Loucy (cell line): ENCODE results near the gene YIF1A.
A peak's percentile ranks its signal among the peaks of the same experiment; 100 is the strongest.

Experiments used
- H2AFZ ChIP-seq: fragments of 200-600 bp; sonication (generic); 2 replicates; pipeline ENCODE4 v1.6.0; 2016; ENCODE audit warnings: antibody characterized with exemption, mild to moderate bottlenecking, low read length, moderate library complexity
- H3F3A ChIP-seq: fragments of 200-600 bp; 2 replicates; pipeline ENCODE4 v1.6.0; 2016; ENCODE audit warnings: antibody characterized with exemption, low read depth, mild to moderate bottlenecking
- H3K27me3 ChIP-seq: fragments of 200-600 bp; sonication (generic); 2 replicates; pipeline ENCODE4 v1.6.1; 2014; ENCODE audit warnings: low read length, mild to moderate bottlenecking; ENCODE audit not compliant: insufficient read depth, poor library complexity, severe bottlenecking
- H3K36me3 ChIP-seq: fragments of 200-600 bp; sonication (generic); 2 replicates; pipeline ENCODE4 v1.6.1; 2016; ENCODE audit warnings: low read length; ENCODE audit not compliant: insufficient read depth
- H3K4me1 ChIP-seq: fragments of 200-600 bp; sonication (generic); 2 replicates; pipeline ENCODE4 v1.5.1; 2014; ENCODE audit warnings: low read length, mild to moderate bottlenecking; ENCODE audit not compliant: insufficient read depth, poor library complexity, severe bottlenecking
- H3K4me2 ChIP-seq: fragments of 200-600 bp; sonication (generic); 2 replicates; pipeline ENCODE4 v1.6.0; 2014; ENCODE audit warnings: antibody characterized with exemption, low read length, low read depth, mild to moderate bottlenecking; ENCODE audit not compliant: poor library complexity, severe bottlenecking
- H3K4me3 ChIP-seq: fragments of 200-600 bp; sonication (generic); 2 replicates; pipeline ENCODE4 v1.5.1; 2014; ENCODE audit warnings: low read length, mild to moderate bottlenecking, mixed read lengths; ENCODE audit not compliant: poor library complexity, severe bottlenecking
- H3K79me2 ChIP-seq: fragments of 200-600 bp; sonication (generic); 2 replicates; pipeline ENCODE4 v1.6.1; 2014; ENCODE audit warnings: low read length; ENCODE audit not compliant: insufficient read depth
- H3K9ac ChIP-seq: fragments of 200-600 bp; sonication (generic); 2 replicates; pipeline ENCODE4 v1.6.0; 2014; ENCODE audit warnings: mild to moderate bottlenecking, low read depth, low read length, moderate library complexity; ENCODE audit not compliant: poor library complexity, severe bottlenecking
- H3K9me2 ChIP-seq: fragments of 200-600 bp; sonication (generic); replicated peaks from 2 replicates; pipeline ENCODE4 v1.6.1; 2016; ENCODE audit warnings: low read depth, low read length, mixed read lengths
- H3K9me3 ChIP-seq: fragments of 200-600 bp; sonication (generic); 2 replicates; pipeline ENCODE4 v1.6.1; 2014; ENCODE audit warnings: mild to moderate bottlenecking, antibody characterized with exemption, low read length, low read depth; ENCODE audit not compliant: insufficient read depth
- H4K20me1 ChIP-seq: fragments of 200-600 bp; sonication (generic); 2 replicates; pipeline ENCODE4 v1.6.0; 2014; ENCODE audit warnings: antibody characterized with exemption, low read length, mild to moderate bottlenecking; ENCODE audit not compliant: insufficient read depth, poor library complexity, severe bottlenecking
- EZH2phosphoT487 ChIP-seq: fragments of 200-600 bp; IDR thresholded peaks from 2 replicates; pipeline ENCODE4 v1.6.1; 2018; ENCODE audit warnings: antibody characterized with exemption, mild to moderate bottlenecking, moderate library complexity, borderline replicate concordance
- TF ChIP-seq, protein P1 (sequence below): fragments of 200-600 bp; sonication (generic); conservative IDR thresholded peaks from 2 replicates; pipeline ENCODE4 v1.5.1; 2014; ENCODE audit warnings: mild to moderate bottlenecking, antibody characterized with exemption, low read length

YIF1A gene

GRCh38 chr11:66268244-66268951 is 20.5 kb downstream of the YIF1A start, which contains the start of gene RAB1B:
TSS of gene RAB1B (plus strand) at chr11:66268639. CDS start at chr11:66268680, 41 bp downstream.
- H3K9ac ChIP-seq, result peak within 1 kb of the TSS; percentile 96
- H3K4me3 ChIP-seq, result peak within 1 kb of the TSS; percentile 96
- peaks cover 38% of the 10 kb centered on the region for H3K4me1 ChIP-seq
- H3K9me3 ChIP-seq, result no peaks in the 10 kb centered on the region
- TF ChIP-seq EZH2phosphoT487, result no peak
- TF ChIP-seq, protein P1, sequence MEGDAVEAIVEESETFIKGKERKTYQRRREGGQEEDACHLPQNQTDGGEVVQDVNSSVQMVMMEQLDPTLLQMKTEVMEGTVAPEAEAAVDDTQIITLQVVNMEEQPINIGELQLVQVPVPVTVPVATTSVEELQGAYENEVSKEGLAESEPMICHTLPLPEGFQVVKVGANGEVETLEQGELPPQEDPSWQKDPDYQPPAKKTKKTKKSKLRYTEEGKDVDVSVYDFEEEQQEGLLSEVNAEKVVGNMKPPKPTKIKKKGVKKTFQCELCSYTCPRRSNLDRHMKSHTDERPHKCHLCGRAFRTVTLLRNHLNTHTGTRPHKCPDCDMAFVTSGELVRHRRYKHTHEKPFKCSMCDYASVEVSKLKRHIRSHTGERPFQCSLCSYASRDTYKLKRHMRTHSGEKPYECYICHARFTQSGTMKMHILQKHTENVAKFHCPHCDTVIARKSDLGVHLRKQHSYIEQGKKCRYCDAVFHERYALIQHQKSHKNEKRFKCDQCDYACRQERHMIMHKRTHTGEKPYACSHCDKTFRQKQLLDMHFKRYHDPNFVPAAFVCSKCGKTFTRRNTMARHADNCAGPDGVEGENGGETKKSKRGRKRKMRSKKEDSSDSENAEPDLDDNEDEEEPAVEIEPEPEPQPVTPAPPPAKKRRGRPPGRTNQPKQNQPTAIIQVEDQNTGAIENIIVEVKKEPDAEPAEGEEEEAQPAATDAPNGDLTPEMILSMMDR, result no peak
- peaks cover 30% of the 10 kb centered on the region; the same call in 1 of the 2 replicates for H3K36me3 ChIP-seq
- H3K4me2 ChIP-seq, result peak within 1 kb of the TSS; percentile 100
- H3K9me2 ChIP-seq, result no peaks in the 10 kb centered on the region
- no peaks in the 10 kb centered on the region for H3K27me3 ChIP-seq
- peak within 1 kb of the TSS; percentile 87 for H2AFZ ChIP-seq
- H3K79me2 ChIP-seq, result peaks cover 36% of the 10 kb centered on the region
- peaks cover 22% of the 10 kb centered on the region for H4K20me1 ChIP-seq
- H3F3A ChIP-seq, result no peaks in the 10 kb centered on the region

GRCh38 chr11:66267379-66268243 is 21.3 kb downstream of the YIF1A start:
- Histone ChIP-seq H3K4me3 (peak overlapping the region; percentile 96), H3K9me2 (no peaks in the 10 kb centered on the region), H3K9me3 (no peaks in the 10 kb centered on the region), H3K4me1 (peaks cover 38% of the 10 kb centered on the region), H3K4me2 (peak overlapping the region; percentile 88), H3K36me3 (peaks cover 29% of the 10 kb centered on the region; the same call in 1 of the 2 replicates), H2AFZ (peak overlapping the region; percentile 87), H3K79me2 (peaks cover 36% of the 10 kb centered on the region), H3F3A (no peaks in the 10 kb centered on the region), H3K9ac (peak overlapping the region; percentile 96), H4K20me1 (peaks cover 22% of the 10 kb centered on the region), H3K27me3 (no peaks in the 10 kb centered on the region)
- TF ChIP-seq, protein P1, result no peak
- no peak for TF ChIP-seq EZH2phosphoT487

DNA sequence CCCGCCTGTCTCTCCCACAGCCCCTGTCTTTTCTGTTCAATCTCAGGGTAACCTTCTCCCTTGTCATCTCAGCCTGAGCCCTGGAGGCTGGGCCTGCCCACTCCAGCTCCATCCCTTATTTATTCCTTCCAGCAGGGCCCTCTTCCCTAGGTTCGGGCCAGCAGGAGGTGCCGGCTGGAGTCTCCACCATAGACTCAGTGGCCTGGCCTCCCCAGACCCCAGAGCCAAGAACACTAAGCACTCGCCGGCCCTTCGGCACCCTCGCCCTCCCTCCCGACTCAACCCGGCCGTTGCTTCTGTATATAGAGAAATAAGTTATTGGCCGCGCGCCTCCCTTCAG is 21.9 kb downstream of the YIF1A start:
- no peak overlapping the region for H3K4me3 ChIP-seq
- peaks cover 31% of the 10 kb centered on the region for H3K79me2 ChIP-seq
- no peaks in the 10 kb centered on the region for H3K9me2 ChIP-seq
- H3K9ac ChIP-seq, result no peak overlapping the region
- TF ChIP-seq EZH2phosphoT487, result no peak
- TF ChIP-seq, protein P1, result no peak
- peaks cover 28% of the 10 kb centered on the region; the same call in 1 of the 2 replicates for H3K36me3 ChIP-seq
- H3K9me3 ChIP-seq, result no peaks in the 10 kb centered on the region
- peaks cover 22% of the 10 kb centered on the region for H4K20me1 ChIP-seq
- H2AFZ ChIP-seq, result no peak overlapping the region
- no peaks in the 10 kb centered on the region for H3K27me3 ChIP-seq
- peak overlapping the region; percentile 88 for H3K4me2 ChIP-seq
- H3K4me1 ChIP-seq, result peaks cover 32% of the 10 kb centered on the region
- no peaks in the 10 kb centered on the region for H3F3A ChIP-seq
